GM19351 (cell line): Measurements from ENCODE around the gene FN3K.

Experiments
- ATAC-seq: cut with Tn5 transposase; IDR thresholded peaks from one replicate; pipeline ENCODE4 v1.9.1; 2021; ENCODE audit warnings: mild to moderate bottlenecking, moderate library complexity; ENCODE audit not compliant: unreplicated experiment

Gene FN3K

GRCh38 chr17:82734987-82735866 is at the start of gene FN3K:
Gene FN3K (plus strand): TSS chr17:82735615. CDS start chr17:82735637, 22 bp downstream.
- ATAC-seq: no peak

- no peak for ATAC-seq
Observed at GRCh38 chr17:82686366-82687324, 48.8 kb upstream of the FN3K start.

GRCh38 chr17:82687375-82687861 is 48.0 kb upstream of the FN3K start:
- ATAC-seq: no peak

- no peak for ATAC-seq
Observed at GRCh38 chr17:82687871-82688270, 47.5 kb upstream of the FN3K start.

GRCh38 chr17:82689077-82689476 is 46.3 kb upstream of the FN3K start:
- no peak for ATAC-seq

- no peak for ATAC-seq
Observed at GRCh38 chr17:82690786-82691489, 44.5 kb upstream of the FN3K start.

GRCh38 chr17:82691714-82692113 is 43.7 kb upstream of the FN3K start:
- ATAC-seq: no peak

- ATAC-seq: no peak
Observed at GRCh38 chr17:82692268-82692667, 43.1 kb upstream of the FN3K start.

GRCh38 chr17:82693168-82693867 is 42.1 kb upstream of the FN3K start:
- ATAC-seq: no peak

- no peak for ATAC-seq
Observed at GRCh38 chr17:82694647-82695046, 40.8 kb upstream of the FN3K start.

- no peak for ATAC-seq
Observed at GRCh38 chr17:82696259-82696658, 39.2 kb upstream of the FN3K start.

- ATAC-seq: no peak
Observed at GRCh38 chr17:82696916-82697807, 38.3 kb upstream of the FN3K start.

GRCh38 chr17:82697808-82698064 is 37.7 kb upstream of the FN3K start:
- ATAC-seq: no peak

GRCh38 chr17:82698065-82698973 is 37.1 kb upstream of the FN3K start, which contains the start of gene RAB40B:
Gene RAB40B (minus strand): TSS chr17:82698698. CDS start chr17:82698596, 102 bp downstream.
- ATAC-seq: peak; percentile 98

- no peak for ATAC-seq
Observed at GRCh38 chr17:82698974-82699442, 36.4 kb upstream of the FN3K start.

GRCh38 chr17:82699551-82699950 is 35.9 kb upstream of the FN3K start:
- ATAC-seq: no peak

GRCh38 chr17:82702231-82702927 is 33.0 kb upstream of the FN3K start:
- no peak for ATAC-seq
